ENCODE measurements around the gene KCNH2. TPM values are rescaled to one million over a fixed set of nuclear protein-coding genes. Genes with fewer than 3 reads are reported as not detected.

Gene KCNH2
- total and polyA plus RNA-seq, 4 donors, result 0.23 to 2.4 (median 0.64) TPM

Other genes starting within 250 kb of the KCNH2 start
- gene GIMAP5, start 240.9 kb downstream of the KCNH2 start, total RNA-seq, result 10 to 100 TPM; 18.8 to 29.4 TPM
- gene GIMAP5, start 240.9 kb downstream of the KCNH2 start, polyA plus RNA-seq, result 10 to 100 TPM in 1 of 2 donors, 1 to 10 TPM in 1; 3.1 to 14.5 TPM
- gene TMEM176B, start 178.0 kb downstream of the KCNH2 start, total RNA-seq, result 10 to 100 TPM; 34.3 to 85.5 TPM
- 10 to 100 TPM in 1 of 2 donors, 1 to 10 TPM in 1; 6.5 to 26.8 TPM for gene TMEM176B, start 178.0 kb downstream of the KCNH2 start, polyA plus RNA-seq
- gene TMEM176A, start 177.6 kb downstream of the KCNH2 start, total RNA-seq, result 10 to 100 TPM; 30.7 to 77.7 TPM
- 10 to 100 TPM in 1 of 2 donors, 1 to 10 TPM in 1; 3.7 to 43.3 TPM for gene TMEM176A, start 177.6 kb downstream of the KCNH2 start, polyA plus RNA-seq
- under 1 TPM in 1 of 2 donors, not detected in 1; 0.72 TPM for gene AOC1, start 125.8 kb downstream of the KCNH2 start, total RNA-seq
- gene AOC1, start 125.8 kb downstream of the KCNH2 start, polyA plus RNA-seq, result 10 to 100 TPM in 1 of 2 donors, under 1 TPM in 1; 0.23 to 17.9 TPM
- 10 to 100 TPM; 28.1 to 32.4 TPM for gene NOS3, start 12.7 kb upstream of the KCNH2 start, total RNA-seq
- gene NOS3, start 12.7 kb upstream of the KCNH2 start, polyA plus RNA-seq, result 10 to 100 TPM in 1 of 2 donors, under 1 TPM in 1; 0.63 to 17.3 TPM
- under 1 TPM in 1 of 2 donors, not detected in 1; 0.12 TPM for gene ATG9B, start 46.2 kb upstream of the KCNH2 start, total RNA-seq
- not detected for gene ATG9B, start 46.2 kb upstream of the KCNH2 start, polyA plus RNA-seq
- 10 to 100 TPM; 18.7 to 30.8 TPM for gene ABCB8, start 50.1 kb upstream of the KCNH2 start, total RNA-seq
- 10 to 100 TPM in 1 of 2 donors, 1 to 10 TPM in 1; 5.5 to 39.7 TPM for gene ABCB8, start 50.1 kb upstream of the KCNH2 start, polyA plus RNA-seq
- 1 to 10 TPM; 1.7 to 2.9 TPM for gene ASIC3, start 70.2 kb upstream of the KCNH2 start, total RNA-seq
- 1 to 10 TPM in 1 of 2 donors, not detected in 1; 7.1 TPM for gene ASIC3, start 70.2 kb upstream of the KCNH2 start, polyA plus RNA-seq
- 1 to 10 TPM; 4.1 to 6.6 TPM for gene CDK5, start 79.6 kb upstream of the KCNH2 start, total RNA-seq
- gene CDK5, start 79.6 kb upstream of the KCNH2 start, polyA plus RNA-seq, result 1 to 10 TPM; 6.0 to 8.9 TPM
- gene SLC4A2, start 81.3 kb upstream of the KCNH2 start, total RNA-seq, result 100 to 1,000 TPM; 118 to 128 TPM
- 100 to 1,000 TPM in 1 of 2 donors, 10 to 100 TPM in 1; 37.1 to 215 TPM for gene SLC4A2, start 81.3 kb upstream of the KCNH2 start, polyA plus RNA-seq
- 10 to 100 TPM; 45.6 to 56.6 TPM for gene FASTK, start 102.5 kb upstream of the KCNH2 start, total RNA-seq
- gene FASTK, start 102.5 kb upstream of the KCNH2 start, polyA plus RNA-seq, result 100 to 1,000 TPM in 1 of 2 donors, 10 to 100 TPM in 1; 58.4 to 216 TPM
- gene TMUB1, start 105.2 kb upstream of the KCNH2 start, total RNA-seq, result 10 to 100 TPM; 32.7 to 33.9 TPM
- gene TMUB1, start 105.2 kb upstream of the KCNH2 start, polyA plus RNA-seq, result 10 to 100 TPM; 19.0 to 72.4 TPM
- gene AGAP3, start 108.2 kb upstream of the KCNH2 start, total RNA-seq, result 100 to 1,000 TPM in 1 of 2 donors, 10 to 100 TPM in 1; 60.6 to 115 TPM
- gene AGAP3, start 108.2 kb upstream of the KCNH2 start, polyA plus RNA-seq, result 100 to 1,000 TPM in 1 of 2 donors, 10 to 100 TPM in 1; 21.5 to 105 TPM
- not detected for gene GBX1, start 189.4 kb upstream of the KCNH2 start, total RNA-seq
- not detected for gene GBX1, start 189.4 kb upstream of the KCNH2 start, polyA plus RNA-seq
- not detected for gene ASB10, start 208.9 kb upstream of the KCNH2 start, total RNA-seq
- not detected for gene ASB10, start 208.9 kb upstream of the KCNH2 start, polyA plus RNA-seq
- gene H2BK1, start 232.2 kb upstream of the KCNH2 start, total RNA-seq, result 1 to 10 TPM in 1 of 2 donors, not detected in 1; 2.2 TPM
- not detected for gene H2BK1, start 232.2 kb upstream of the KCNH2 start, polyA plus RNA-seq
- gene ABCF2, start 248.9 kb upstream of the KCNH2 start, total RNA-seq, result 10 to 100 TPM; 15.8 to 25.8 TPM
- gene ABCF2, start 248.9 kb upstream of the KCNH2 start, polyA plus RNA-seq, result 10 to 100 TPM; 14.3 to 15.9 TPM